Measurements from ENCODE around the gene RDH11. TPM values are rescaled to one million over a fixed set of nuclear protein-coding genes. Genes with fewer than 3 reads are reported as not detected.

Gene RDH11
- total and polyA plus RNA-seq, 8 donors: 14.0 to 40.3 (median 21.7) TPM

DNA sequence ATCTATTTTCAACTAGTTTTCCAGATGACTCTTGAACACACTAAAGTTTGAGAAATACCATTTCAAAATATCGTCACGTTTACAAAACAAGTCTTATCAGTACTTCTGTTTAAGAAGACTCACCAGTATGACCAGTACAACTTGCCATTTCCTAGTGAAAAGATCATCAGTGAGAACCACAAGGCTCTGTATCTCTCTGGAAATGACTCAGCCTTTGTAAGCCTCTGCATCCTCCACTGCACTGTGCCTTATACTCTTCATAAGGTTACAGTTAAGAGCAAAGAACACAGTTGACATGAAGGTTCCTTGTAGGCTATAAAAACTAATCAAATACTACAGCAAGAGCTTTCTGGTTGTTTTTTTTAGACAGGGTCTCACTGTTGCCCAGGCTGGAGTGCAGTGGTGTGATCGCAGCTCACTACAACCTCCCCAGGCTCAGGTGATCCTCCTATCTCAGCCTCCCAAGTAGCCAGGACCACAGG is 15.4 kb downstream of the RDH11 start:
- Histone ChIP-seq H3K27me3 (no peaks in the 10 kb centered on the region), H3K27ac (no peak overlapping the region), H3K4me3 (no peak overlapping the region), H3K36me3 (no peaks in the 10 kb centered on the region), H3K9me3 (no peaks in the 10 kb centered on the region), H3K4me1 (peaks cover 0 to 7% (median 0%) of the 10 kb centered on the region in 3 donors)
- DNase-seq: no peak
- no peak for TF ChIP-seq CTCF (IDR thresholded peaks at IDR 0.05)
- ATAC-seq: no peak
- intact Hi-C loops (cut with DNase I): no loop called here
- FAIRE-seq: no peak
- WGBS, 2 donors: 78 to 85% methylated on average over 3 of the region's 3 CpGs

GRCh38 chr14:67679006-67679405 is 16.6 kb downstream of the RDH11 start:
- intact Hi-C loops (cut with DNase I): loop anchor here in 1 of 3 donors (10.0 kb wide), 1 partner anchor 94 kb away; no protein-coding TSS in a partner anchor
- no peaks in the 10 kb centered on the region for H3K27me3 ChIP-seq
- 55 to 74% methylated on average over 2 of the region's 2 CpGs for WGBS, 2 donors
- H3K4me3 ChIP-seq: no peak overlapping the region
- H3K4me1 ChIP-seq: peaks cover 0 to 7% (median 0%) of the 10 kb centered on the region in 3 donors
- DNase-seq (no peak), ATAC-seq (no peak), FAIRE-seq (no peak)
- no peaks in the 10 kb centered on the region for H3K9me3 ChIP-seq
- H3K27ac ChIP-seq: no peak overlapping the region
- no peak for TF ChIP-seq CTCF (IDR thresholded peaks at IDR 0.05)
- H3K36me3 ChIP-seq: no peaks in the 10 kb centered on the region

- H3K4me1 ChIP-seq: peaks cover 0 to 24% (median 4%) of the 10 kb centered on the region in 3 donors
- no peak for FAIRE-seq
- DNase-seq: no peak
- no peaks in the 10 kb centered on the region for H3K9me3 ChIP-seq
- WGBS, 2 donors: 24% methylated on average over 16 of the region's 16 CpGs
- intact Hi-C loops (cut with DNase I): loop anchor here in 1 of 3 donors (10.0 kb wide), 1 partner anchor 90 kb away; no protein-coding TSS in a partner anchor
- no peak for ATAC-seq
- H3K36me3 ChIP-seq: no peaks in the 10 kb centered on the region
- peak overlapping the region; percentile 98 to 100 (median 100) for H3K27ac ChIP-seq
- no peaks in the 10 kb centered on the region for H3K27me3 ChIP-seq
- TF ChIP-seq CTCF (IDR thresholded peaks at IDR 0.05): no peak
- peak overlapping the region; percentile 89 to 100 (median 96) for H3K4me3 ChIP-seq
These were observed 20.4 kb downstream of the RDH11 start for GRCh38 chr14:67675219-67675582.

DNA sequence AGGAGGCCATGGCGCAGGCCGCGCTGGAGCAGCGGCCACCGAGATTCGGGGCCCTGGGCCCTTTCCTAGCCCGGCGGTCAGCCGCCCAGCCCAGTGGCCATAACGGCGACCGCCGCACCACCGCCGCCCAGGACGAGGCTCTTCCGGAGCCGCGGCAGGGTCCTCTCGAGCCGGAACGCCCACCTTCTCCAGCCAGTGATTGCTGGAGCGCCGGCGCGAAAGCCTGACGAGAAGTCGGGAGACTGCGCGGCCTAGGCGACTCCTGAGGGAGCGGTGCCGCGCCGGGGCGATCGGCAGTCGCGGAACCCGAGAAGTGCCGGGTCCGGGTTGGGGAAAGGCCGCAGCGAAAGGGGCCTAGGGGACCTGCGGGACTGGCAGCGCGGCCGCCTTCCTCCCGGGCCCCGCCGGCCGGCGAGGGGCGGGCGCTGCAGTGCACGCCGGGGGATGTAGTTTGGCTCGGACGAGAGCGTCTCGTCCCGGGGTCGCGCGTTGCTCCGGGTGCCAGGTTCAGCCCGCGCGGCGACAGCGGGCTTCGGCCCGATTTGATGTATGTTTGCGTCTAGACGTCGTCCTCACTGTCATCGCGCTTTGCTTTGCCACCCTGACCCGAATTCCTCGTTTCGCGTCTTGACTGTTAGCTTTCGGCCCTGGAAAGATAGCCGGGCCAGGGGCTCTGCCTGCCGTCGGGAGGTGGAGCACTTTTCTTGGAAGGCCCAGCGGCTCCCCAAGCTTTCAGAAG is 20.9 kb downstream of the RDH11 start, which contains the start of gene VTI1B:
TSS of gene VTI1B (minus strand) at position 153 of the 739 bp plus-strand sequence. CDS start at position 10, 143 bp downstream.
- Histone ChIP-seq H3K4me1 (peaks cover 0 to 24% (median 4%) of the 10 kb centered on the region in 3 donors), H3K27me3 (no peaks in the 10 kb centered on the region), H3K27ac (peak within 1 kb of the TSS; percentile 98 to 100 (median 100)), H3K4me3 (peak within 1 kb of the TSS; percentile 89 to 100 (median 96)), H3K9me3 (no peaks in the 10 kb centered on the region), H3K36me3 (no peaks in the 10 kb centered on the region)
- TF ChIP-seq CTCF (IDR thresholded peaks at IDR 0.05): no peak
- 0% methylated on average over 66 to 87 of the region's 87 CpGs for WGBS, 2 donors
- FAIRE-seq: no peak
- peak; percentile 78 to 88 (median 80) for DNase-seq
- ATAC-seq: peak; percentile 94 to 97 (median 95)
- intact Hi-C loops (cut with DNase I): loop anchor here in 1 of 3 donors (10.0 kb wide), 1 partner anchor 90 kb away; no protein-coding TSS in a partner anchor

All from pancreas (tissue), 10 donors.